GM21825 (cell line): ENCODE measurements around the gene TM4SF5.

Source experiments
- ATAC-seq: cut with Tn5 transposase; IDR thresholded peaks from one replicate; pipeline ENCODE4 v1.9.1; 2021; ENCODE audit warnings: mild to moderate bottlenecking, moderate library complexity; ENCODE audit not compliant: unreplicated experiment

The TM4SF5 gene

DNA sequence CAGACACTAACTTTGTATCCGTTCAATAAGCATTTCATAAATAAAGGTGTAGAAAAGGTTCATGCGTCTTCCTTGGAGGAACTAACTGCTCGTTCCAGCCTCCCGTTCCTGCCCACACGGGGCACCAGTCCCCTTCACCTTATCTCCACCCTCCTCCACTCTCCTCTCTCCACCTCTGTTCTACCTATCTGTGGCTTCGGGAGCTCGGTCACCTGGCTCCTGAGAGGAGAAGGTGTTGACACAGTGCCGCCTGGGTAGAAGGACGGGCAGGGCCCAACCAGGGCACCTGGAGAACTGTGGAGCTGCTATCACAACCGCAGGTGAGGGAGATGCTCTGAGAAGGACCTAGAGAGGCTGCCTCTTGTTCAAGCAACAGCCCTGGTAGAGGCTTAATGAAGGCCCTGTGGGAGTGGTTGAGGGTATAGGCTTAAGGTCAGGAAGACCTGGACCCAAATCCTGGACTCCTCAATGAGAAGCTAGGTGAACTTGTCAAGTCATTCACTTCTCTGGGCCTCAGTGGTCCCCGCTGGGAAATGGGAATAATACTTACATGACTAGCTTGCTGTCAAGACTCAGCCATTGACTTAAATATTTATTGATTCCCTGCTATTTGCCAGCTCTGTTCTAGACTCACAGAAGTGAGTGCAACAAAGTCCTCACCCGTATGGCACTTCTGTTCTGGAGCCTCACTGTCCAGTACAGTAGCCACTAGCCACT, 51.8 kb downstream of the TM4SF5 start:
- ATAC-seq = no peak

DNA sequence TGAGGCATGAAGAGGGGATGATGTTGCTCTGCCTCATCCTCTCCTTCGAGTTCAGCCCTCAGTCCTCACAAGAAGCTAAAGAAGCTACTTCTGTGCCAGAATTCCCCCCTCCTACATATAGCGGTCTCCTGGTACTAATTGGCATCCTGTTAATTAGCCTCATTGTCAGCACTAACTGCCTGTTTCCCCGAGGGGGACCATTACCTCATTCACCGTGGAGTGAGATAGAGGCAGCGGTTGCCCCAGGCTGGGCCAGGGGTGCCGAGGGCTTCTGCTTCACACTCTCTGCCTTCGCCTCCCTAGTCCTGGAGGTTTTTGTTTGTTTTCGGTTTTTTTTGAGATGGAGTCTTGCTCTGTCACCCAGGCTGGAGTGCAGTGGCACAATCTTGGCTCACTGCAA, 55.7 kb downstream of the TM4SF5 start:
- no peak for ATAC-seq

DNA sequence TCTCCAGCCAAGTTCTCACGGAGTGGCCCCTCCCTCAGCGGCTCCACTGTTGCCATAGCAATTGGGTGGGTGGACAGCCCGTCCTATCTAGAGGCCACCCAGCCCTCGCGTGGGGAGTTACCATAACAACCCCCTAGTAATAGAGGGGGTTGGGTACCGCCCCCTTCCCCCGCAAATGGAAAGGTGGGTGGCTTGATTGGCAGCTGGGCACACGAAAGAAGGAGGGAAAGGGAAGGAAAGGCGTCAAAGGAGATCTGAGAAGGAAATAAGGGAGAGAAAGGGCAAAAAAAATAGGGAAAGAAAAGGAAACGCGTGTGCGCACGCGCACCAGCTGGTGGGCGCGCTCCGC, 61.1 kb downstream of the TM4SF5 start:
- ATAC-seq = peak; percentile 4
